ENCODE measurements around the gene LMBR1L.

The LMBR1L gene

DNA sequence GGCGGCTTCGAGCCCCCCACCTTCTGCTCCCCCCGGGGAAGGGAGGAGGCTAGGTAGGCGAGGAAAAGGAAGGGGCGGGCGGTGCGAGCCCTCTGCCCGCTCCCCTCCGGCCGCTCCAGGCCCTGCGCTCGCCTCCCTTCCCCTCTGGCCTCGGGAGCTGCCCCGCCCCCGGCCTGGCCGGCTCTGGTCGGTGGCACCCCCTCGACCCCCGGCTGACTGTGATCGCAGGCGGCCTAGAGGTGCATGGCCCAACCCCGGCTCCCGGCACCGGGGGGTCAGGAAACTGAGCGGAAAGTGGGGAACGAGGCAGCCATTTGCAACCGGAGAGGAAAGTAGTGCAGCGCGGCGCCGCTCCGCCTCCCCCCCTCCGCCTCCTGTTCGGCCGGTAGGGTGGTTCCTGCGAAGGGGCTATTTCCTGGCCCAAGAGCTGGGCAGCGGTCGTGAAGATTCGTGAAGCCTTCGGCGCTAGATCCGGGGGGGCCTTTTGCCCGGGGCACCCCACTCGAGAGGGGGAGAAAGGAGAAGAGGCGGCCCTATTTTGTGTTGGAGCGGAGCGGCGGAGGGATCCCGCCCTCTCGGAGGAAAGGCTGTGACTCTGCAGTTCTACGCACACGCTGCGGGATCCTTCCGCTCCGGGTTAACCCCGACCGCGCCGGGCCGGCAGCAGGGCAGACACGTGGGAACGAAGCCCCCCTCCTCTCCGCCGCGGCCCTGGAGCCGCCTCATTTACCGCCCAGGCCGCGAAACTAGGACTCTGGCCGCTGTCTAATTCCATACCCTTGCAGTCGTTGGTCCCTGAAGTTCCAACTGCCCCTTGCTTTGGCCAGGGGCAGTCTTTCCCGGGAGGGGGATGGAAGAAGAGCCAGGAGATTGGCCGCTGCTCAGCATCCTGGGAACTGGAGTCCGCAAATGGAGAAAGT, 50.1 kb downstream of the LMBR1L start, which contains the start of gene KMT2D (continued):
- TF ChIP-seq SP2 (tag by site-specific recombination; IDR thresholded peaks at IDR 0.05) (peak; percentile 77), RBAK (tag by site-specific recombination; IDR thresholded peaks at IDR 0.05) (peak; percentile 48; the same call in 1 of the 2 replicates), ZNF37A (tag by site-specific recombination; IDR thresholded peaks at IDR 0.05) (0 out of 2 replicates have a peak, but pooled peaks have one; percentile 30), ZNF777 (tag by site-specific recombination; IDR thresholded peaks at IDR 0.05; ENCODE audit: borderline replicate concordance) (peak; percentile 76; the same call in 1 of the 2 replicates), ZNF394 (tag by site-specific recombination; IDR thresholded peaks at IDR 0.05; ENCODE audit: borderline replicate concordance) (peak; percentile 86), ZNF23 (tag by site-specific recombination; IDR thresholded peaks at IDR 0.05; ENCODE audit: borderline replicate concordance) (no peak), ZBTB8A (tag by site-specific recombination; IDR thresholded peaks at IDR 0.05) (peak; percentile 91), ZNF549 (tag by site-specific recombination; IDR thresholded peaks at IDR 0.05) (no peak), SP7 (tag by site-specific recombination; IDR thresholded peaks at IDR 0.05) (peak; percentile 98), ZNF571 (tag by site-specific recombination; IDR thresholded peaks at IDR 0.05) (no peak), WT1 (tag by site-specific recombination; IDR thresholded peaks at IDR 0.05) (peak; percentile 85), ZNF600 (tag by site-specific recombination; IDR thresholded peaks at IDR 0.05) (peak; percentile 76), ZNF510 (tag by site-specific recombination; IDR thresholded peaks at IDR 0.05; ENCODE audit: insufficient replicate concordance) (no peak), ZNF621 (tag by site-specific recombination; IDR thresholded peaks at IDR 0.05) (no peak; the same call in 1 of the 2 replicates), ZNF433 (tag by site-specific recombination; IDR thresholded peaks at IDR 0.05; ENCODE audit: low read depth) (no peak), ZBTB21 (tag by site-specific recombination; IDR thresholded peaks at IDR 0.05) (peak; percentile 88), ZNF24 (tag by site-specific recombination; IDR thresholded peaks at IDR 0.05) (peak; percentile 98), ZNF843 (tag by site-specific recombination; IDR thresholded peaks at IDR 0.05) (peak; percentile 85), ZNF146 (tag by site-specific recombination; IDR thresholded peaks at IDR 0.05) (peak; percentile 96)
- TF ChIP-seq, protein P1, sequence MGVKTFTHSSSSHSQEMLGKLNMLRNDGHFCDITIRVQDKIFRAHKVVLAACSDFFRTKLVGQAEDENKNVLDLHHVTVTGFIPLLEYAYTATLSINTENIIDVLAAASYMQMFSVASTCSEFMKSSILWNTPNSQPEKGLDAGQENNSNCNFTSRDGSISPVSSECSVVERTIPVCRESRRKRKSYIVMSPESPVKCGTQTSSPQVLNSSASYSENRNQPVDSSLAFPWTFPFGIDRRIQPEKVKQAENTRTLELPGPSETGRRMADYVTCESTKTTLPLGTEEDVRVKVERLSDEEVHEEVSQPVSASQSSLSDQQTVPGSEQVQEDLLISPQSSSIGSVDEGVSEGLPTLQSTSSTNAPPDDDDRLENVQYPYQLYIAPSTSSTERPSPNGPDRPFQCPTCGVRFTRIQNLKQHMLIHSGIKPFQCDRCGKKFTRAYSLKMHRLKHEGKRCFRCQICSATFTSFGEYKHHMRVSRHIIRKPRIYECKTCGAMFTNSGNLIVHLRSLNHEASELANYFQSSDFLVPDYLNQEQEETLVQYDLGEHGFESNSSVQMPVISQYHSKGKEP (tag by site-specific recombination; IDR thresholded peaks at IDR 0.05) = peak; percentile 90
- TF ChIP-seq, protein P2, sequence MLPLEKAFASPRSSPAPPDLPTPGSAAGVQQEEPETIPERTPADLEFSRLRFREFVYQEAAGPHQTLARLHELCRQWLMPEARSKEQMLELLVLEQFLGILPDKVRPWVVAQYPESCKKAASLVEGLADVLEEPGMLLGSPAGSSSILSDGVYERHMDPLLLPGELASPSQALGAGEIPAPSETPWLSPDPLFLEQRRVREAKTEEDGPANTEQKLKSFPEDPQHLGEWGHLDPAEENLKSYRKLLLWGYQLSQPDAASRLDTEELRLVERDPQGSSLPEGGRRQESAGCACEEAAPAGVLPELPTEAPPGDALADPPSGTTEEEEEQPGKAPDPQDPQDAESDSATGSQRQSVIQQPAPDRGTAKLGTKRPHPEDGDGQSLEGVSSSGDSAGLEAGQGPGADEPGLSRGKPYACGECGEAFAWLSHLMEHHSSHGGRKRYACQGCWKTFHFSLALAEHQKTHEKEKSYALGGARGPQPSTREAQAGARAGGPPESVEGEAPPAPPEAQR (tag by site-specific recombination; IDR thresholded peaks at IDR 0.05) = peak; percentile 99
- TF ChIP-seq, protein P3, sequence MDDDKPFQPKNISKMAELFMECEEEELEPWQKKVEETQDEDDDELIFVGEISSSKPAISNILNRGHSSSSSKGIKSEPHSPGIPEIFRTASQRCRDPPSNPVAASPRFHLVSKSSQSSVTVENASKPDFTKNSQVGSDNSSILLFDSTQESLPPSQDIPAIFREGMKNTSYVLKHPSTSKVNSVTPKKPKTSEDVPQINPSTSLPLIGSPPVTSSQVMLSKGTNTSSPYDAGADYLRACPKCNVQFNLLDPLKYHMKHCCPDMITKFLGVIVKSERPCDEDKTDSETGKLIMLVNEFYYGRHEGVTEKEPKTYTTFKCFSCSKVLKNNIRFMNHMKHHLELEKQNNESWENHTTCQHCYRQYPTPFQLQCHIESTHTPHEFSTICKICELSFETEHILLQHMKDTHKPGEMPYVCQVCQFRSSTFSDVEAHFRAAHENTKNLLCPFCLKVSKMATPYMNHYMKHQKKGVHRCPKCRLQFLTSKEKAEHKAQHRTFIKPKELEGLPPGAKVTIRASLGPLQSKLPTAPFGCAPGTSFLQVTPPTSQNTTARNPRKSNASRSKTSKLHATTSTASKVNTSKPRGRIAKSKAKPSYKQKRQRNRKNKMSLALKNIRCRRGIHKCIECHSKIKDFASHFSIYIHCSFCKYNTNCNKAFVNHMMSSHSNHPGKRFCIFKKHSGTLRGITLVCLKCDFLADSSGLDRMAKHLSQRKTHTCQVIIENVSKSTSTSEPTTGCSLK (tag by site-specific recombination; IDR thresholded peaks at IDR 0.05) = no peak
- TF ChIP-seq, protein P4, sequence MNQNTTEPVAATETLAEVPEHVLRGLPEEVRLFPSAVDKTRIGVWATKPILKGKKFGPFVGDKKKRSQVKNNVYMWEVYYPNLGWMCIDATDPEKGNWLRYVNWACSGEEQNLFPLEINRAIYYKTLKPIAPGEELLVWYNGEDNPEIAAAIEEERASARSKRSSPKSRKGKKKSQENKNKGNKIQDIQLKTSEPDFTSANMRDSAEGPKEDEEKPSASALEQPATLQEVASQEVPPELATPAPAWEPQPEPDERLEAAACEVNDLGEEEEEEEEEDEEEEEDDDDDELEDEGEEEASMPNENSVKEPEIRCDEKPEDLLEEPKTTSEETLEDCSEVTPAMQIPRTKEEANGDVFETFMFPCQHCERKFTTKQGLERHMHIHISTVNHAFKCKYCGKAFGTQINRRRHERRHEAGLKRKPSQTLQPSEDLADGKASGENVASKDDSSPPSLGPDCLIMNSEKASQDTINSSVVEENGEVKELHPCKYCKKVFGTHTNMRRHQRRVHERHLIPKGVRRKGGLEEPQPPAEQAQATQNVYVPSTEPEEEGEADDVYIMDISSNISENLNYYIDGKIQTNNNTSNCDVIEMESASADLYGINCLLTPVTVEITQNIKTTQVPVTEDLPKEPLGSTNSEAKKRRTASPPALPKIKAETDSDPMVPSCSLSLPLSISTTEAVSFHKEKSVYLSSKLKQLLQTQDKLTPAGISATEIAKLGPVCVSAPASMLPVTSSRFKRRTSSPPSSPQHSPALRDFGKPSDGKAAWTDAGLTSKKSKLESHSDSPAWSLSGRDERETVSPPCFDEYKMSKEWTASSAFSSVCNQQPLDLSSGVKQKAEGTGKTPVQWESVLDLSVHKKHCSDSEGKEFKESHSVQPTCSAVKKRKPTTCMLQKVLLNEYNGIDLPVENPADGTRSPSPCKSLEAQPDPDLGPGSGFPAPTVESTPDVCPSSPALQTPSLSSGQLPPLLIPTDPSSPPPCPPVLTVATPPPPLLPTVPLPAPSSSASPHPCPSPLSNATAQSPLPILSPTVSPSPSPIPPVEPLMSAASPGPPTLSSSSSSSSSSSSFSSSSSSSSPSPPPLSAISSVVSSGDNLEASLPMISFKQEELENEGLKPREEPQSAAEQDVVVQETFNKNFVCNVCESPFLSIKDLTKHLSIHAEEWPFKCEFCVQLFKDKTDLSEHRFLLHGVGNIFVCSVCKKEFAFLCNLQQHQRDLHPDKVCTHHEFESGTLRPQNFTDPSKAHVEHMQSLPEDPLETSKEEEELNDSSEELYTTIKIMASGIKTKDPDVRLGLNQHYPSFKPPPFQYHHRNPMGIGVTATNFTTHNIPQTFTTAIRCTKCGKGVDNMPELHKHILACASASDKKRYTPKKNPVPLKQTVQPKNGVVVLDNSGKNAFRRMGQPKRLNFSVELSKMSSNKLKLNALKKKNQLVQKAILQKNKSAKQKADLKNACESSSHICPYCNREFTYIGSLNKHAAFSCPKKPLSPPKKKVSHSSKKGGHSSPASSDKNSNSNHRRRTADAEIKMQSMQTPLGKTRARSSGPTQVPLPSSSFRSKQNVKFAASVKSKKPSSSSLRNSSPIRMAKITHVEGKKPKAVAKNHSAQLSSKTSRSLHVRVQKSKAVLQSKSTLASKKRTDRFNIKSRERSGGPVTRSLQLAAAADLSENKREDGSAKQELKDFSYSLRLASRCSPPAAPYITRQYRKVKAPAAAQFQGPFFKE (tag by site-specific recombination; IDR thresholded peaks at IDR 0.05; ENCODE audit: borderline replicate concordance) = peak; percentile 75
- TF ChIP-seq, protein P5, sequence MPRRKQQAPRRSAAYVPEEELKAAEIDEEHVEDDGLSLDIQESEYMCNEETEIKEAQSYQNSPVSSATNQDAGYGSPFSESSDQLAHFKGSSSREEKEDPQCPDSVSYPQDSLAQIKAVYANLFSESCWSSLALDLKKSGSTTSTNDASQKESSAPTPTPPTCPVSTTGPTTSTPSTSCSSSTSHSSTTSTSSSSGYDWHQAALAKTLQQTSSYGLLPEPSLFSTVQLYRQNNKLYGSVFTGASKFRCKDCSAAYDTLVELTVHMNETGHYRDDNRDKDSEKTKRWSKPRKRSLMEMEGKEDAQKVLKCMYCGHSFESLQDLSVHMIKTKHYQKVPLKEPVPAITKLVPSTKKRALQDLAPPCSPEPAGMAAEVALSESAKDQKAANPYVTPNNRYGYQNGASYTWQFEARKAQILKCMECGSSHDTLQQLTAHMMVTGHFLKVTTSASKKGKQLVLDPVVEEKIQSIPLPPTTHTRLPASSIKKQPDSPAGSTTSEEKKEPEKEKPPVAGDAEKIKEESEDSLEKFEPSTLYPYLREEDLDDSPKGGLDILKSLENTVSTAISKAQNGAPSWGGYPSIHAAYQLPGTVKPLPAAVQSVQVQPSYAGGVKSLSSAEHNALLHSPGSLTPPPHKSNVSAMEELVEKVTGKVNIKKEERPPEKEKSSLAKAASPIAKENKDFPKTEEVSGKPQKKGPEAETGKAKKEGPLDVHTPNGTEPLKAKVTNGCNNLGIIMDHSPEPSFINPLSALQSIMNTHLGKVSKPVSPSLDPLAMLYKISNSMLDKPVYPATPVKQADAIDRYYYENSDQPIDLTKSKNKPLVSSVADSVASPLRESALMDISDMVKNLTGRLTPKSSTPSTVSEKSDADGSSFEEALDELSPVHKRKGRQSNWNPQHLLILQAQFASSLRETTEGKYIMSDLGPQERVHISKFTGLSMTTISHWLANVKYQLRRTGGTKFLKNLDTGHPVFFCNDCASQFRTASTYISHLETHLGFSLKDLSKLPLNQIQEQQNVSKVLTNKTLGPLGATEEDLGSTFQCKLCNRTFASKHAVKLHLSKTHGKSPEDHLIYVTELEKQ (tag by site-specific recombination; IDR thresholded peaks at IDR 0.05; ENCODE audit: borderline replicate concordance) = peak; percentile 91
